Medulla oblongata (tissue), 1 donor: Measurements from ENCODE around the gene RASAL1.

Source experiments
- DNase-seq: peaks from one replicate; pipeline ENCODE4 v3.0.0-alpha.2; 2015; ENCODE audit errors: extremely low spot score

Gene RASAL1

DNA sequence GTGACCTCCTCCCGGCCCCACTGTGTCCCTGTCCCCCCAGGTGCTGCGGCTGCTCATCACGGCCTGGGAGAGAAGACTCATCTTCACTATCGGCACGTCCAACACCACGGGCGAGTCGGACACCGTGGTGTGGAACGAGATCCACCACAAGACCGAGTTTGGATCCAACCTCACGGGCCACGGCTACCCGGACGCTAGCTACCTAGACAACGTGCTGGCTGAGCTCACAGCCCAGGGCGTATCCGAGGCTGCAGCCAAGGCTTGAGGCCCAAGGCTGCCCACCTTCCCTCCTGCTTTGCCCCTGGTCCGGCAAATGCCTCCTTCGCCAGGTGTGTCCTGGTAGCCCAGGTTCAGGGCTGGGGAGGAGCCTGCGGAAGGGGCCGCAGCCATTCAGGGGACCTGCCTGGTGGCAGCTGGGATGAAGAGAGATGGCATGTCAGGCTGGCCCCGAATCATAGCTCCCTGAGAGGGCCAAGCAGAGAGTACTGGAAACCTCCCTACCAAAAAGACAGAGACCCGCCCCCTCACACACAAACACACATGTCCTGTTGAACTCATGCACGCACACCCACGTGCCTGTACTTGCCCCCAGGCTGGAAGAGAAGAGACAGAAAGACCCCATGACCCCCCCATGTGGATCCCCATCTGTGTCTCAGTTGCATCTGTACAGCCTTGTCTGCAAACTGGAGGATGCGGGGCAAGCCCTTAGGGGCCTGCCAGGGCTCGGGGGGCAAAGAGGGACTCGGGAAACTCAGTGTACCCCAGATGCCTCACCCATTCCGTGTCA, 38.7 kb downstream of the RASAL1 start:
- DNase-seq = no peak

DNA sequence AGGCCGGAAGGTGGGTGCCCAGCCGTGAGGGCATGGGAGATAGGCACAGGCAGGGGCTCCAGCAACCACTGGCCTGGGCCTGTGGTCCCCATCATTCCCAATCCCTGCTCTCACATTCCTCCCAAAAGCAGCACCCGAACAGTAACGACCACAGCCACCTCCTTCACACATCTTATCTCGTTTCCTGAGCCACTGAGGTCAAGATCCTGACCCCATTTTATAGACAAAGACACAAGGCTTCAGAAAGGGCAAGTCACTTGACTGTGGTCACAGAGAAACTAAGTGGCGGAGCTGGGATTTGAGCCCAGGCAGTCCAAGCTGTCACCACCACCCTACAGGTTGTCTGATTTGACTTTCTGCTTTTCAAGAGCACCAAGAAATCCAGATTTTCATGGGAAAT, 40.2 kb downstream of the RASAL1 start:
- no peak for DNase-seq

DNA sequence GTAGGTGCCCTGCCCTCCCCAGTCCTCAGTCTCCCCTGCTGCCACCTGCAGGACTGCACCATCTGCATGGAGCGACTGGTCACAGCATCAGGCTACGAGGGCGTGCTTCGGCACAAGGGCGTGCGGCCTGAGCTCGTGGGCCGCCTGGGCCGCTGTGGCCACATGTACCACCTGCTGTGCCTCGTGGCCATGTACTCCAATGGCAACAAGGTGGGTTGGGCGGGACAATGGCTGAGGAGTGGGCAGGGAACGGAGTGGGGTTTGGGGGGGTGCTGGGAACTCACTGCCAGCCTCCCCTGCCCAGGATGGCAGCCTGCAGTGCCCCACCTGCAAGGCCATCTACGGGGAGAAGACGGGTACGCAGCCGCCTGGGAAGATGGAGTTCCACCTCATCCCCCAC, 40.8 kb downstream of the RASAL1 start:
- DNase-seq = no peak

DNA sequence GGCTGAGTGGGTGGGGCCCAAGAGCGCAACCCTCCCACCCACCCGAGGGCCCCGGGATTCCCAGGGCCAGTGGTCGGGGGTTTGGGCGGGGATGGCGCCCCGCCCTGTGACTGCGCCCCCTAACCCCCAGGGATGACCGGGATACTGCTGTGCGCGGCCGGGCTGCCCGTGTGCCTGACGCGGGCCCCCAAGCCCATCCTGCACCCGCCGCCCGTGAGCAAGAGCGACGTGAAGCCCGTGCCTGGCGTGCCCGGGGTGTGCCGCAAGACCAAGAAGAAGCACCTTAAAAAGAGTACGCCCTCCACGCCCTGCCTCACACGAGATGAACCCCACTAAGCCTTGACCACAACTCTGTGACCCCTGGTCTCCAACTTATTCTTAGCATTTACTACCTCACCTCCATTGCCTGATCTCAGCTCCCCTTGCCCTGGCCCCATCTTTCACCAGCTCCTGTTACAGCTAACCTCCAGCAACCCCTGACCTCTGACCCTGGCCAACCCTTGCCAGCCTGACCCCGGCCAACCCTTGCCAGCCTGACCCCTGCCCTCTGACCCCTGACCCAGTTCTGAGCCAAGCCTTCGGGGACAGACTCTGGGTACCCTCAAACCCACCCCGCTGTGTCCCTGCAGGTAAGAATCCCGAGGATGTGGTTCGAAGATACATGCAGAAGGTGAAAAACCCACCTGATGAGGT, 42.0 kb downstream of the RASAL1 start:
- no peak for DNase-seq

DNA sequence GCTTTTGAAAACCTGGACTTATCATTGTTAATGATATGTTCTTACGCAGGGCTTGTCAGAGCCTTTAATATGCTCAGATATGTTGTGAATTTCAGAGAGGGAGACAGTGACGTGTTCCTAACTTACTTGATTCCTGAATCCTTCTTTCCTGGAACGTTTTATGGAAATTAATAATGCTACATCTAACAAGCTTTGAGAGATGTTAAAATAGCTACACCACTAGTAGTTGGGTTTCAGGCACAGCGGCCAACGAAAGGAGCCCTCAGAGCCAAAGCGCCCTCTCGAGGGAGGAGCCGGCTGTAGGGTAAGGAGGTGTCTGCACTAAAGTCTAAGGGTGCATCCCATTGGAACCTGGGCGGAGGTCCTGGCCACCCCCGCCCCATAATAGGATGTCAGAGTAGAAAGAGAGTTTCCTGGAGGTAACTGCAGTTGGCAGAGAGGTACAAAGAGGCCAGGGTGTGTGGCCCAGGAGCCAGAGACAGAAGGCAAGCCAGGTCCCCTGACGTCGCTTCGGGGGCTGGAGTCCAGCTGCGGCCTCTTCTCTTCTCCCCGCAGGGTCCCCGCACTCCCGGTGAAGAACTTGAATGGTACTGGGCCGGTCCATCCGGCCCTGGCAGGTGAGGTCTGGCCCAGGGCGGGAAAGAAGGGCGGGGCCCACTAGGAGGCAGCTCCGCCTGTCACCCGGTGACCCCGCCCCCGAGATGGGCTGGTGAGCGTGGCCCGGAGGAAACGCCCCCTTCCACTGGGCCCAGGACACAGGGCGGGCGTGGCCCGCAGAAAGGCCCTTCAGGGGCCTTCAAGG, 42.8 kb downstream of the RASAL1 start:
- no peak for DNase-seq

DNA sequence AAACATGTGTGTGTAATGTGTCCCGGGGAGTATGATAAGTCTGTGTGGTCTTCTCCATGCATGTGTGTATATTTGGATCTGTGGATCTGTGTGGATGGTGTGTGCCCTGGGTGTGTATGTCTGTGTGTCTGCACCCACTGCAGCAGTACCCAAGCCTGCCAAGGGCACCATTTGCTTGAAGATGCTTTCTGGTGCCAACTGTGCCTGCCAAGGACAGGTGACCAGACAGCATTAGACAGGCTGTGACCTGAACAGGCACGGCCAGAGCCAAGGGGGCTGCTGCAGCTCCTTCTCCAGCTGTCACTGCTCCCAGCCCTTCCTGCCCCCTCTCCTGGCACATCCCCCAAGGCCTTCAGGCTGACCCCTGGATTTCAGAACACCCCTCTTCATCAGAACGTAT, 44.1 kb downstream of the RASAL1 start:
- no peak for DNase-seq

DNA sequence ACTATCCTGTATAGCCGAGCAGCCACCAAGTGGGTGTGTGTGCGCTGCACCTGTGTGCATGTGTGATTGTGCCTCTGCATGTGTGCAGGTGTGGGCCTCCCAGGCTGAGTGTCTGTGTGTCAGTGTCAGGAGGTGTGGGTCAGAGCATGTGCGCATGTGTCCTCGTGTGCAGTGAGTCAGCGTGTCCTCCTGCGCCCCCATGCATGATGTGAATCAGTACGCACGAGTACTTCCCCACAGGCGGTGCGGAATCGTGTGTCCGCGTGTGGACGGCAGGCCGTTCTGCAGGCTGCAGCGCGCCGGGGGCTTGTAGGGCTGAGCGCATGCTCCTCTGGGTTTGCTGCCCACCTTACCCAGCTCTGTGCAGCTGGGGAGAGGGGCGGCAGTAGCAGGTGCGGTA, 44.8 kb downstream of the RASAL1 start:
- no peak for DNase-seq

DNA sequence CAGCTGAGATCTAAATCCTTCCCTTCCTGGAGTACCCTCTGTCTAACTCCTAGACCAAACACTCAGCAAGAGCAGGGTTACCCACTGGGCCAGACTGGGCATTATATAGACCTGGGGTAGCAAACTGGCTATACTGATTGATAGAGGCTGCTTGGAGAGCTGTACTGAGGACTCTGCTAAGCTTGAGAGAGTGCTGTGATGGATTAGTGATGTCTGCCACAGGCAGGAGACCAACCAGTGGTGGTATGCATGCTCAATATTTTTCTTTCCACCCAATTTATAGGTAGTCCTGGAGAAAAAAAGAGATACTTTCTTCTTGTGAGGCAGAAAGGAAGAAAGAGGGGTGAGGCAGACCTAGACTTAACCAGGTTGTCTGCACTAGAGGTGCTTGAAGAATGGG, 45.7 kb downstream of the RASAL1 start:
- DNase-seq = no peak

DNA sequence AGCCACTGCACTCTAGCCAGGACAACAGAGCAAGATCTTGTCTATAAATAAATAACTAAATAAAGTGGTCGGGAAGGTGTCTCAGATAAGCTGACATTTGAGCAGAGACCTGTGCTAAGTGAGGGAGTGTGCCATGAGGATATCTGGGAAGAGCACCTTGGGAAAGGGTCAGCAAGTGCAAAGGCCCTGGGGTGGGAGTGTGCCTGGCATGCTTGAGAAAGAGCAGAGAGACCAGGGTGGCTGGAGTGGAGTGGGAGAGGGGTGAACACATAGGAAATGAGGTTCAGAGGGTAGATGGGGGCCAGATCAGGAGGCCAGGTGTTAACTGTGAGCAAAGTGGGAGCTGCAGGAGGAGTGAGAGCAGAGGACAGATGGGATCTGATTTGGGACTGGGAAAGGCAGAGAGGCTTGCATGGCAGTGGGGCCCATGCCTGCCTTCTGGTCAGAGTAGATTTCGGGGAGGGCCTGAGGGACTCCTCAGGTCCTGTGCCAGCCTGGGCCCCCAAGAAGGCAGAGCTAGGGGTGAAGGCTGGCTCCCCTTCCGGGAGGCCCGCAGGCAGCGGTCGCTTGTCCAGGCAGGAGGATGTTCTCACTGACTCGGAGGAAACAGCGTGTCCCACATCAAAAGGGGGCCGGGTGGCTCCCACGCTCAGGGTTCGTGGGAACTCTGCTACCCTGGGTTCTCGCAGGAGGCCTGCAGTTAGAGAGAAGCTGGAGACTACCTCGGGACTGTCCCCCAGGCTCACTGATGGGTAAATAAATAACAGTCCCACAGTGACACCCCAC, 46.4 kb downstream of the RASAL1 start:
- no peak for DNase-seq

DNA sequence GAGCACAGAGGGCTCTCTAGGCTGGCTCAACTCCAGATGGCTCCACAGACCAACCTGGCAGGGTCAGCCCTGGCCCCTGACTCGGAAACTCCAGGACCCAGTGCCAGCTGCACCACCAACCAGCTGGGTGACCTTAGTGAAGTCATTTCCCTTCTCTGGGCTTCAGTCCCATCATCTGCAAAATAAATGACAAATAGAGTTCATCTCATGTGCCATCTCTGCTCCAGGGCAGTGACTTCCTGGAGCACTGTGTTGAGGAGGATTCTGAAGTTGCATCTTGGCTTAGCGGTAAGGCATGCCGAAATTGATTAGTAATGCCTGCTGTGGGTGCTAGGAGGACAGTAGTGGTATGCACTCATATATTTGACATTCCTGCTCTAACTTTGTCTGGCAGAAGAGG, 47.5 kb downstream of the RASAL1 start:
- DNase-seq = no peak

DNA sequence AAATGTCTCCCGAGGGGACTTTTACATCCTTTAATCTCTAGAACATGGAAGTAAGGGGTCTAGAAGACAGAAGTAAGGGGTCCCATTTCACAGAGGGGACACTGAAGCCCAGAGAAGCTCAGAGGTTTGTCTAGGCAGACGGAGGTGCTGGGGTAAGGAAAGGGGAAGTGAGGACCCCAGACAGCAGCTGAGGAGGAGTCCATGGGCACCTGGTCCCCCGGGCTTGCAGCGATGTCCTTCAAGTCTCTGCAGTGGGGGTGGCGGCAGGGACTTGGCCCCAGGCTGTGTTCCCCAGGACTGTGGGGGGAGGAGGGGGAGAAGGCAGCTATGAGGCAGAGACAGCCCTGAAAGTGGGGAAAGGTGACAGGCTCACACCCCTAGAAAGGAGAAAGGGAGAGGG, 48.4 kb downstream of the RASAL1 start:
- no peak for DNase-seq

DNA sequence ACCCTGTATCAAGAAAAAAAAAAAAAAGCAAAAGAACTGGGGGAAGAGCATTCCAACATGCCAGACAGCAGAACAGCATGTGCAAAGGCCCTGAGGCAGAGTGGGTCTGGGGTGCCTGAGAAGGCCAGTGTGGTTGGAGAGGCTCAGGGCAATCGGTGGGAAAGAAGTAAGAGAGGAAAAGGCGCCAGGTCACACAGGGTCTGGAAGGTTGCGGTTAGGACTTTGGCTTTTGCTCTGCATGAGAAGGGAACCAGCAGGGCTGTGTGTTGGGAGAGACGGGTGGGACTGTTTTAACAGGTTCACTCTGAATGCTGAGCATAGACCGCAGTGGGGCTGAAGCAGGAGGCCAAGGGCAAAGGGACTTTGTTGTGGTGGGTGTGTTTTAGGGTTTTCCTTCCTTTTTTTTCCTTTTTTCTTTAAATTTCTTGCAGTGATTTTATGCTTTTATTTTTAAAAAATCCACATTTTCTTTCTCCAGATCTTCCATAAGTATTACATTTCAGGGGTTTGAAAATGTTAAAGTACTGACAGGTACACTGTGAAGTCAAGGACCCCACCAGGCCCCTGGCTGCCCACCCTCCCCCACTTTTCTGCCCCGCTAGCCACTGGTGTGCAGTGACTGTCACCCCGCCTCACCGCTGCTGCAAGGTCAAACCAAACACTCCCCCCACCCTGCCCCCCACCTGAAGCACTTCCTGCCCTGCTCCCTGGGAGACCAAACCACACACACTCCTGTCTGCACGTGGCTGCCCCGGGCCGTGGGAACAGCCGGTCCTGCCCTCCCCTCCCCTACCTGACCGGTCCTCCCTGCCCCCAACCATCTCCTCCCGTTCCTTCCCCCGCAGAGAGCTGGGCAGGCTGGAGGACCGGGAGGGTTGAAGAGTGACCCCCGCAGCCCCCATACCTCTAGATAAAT, 49.1 kb downstream of the RASAL1 start:
- DNase-seq = no peak

DNA sequence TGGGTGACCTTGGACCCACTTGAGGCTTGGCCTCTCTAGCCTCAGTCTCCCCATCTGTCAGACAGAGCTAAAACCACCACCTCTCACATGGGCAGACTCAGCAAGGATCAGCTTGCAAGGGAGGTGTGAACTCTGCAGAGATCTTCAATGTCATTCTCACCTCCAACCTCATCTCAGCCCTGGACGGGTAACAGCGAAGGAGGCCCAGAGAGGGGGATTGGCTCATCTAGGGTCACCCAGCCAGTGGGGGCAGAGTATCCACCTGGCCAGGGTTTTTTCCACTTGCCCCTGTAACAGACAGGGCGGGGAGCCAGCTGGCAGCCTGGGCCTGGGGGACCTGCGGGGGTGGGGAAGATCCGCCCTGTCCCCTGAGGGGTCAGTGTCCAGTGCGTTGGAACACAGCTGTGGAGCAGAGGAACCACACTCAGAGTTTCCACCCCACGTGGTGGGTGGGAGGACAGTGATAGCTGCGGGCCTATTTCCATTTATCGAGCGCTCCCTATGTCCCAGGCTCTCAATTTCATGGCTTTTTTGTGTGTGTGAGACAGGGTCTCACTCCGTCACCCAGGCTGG, 51.6 kb downstream of the RASAL1 start:
- no peak for DNase-seq

DNA sequence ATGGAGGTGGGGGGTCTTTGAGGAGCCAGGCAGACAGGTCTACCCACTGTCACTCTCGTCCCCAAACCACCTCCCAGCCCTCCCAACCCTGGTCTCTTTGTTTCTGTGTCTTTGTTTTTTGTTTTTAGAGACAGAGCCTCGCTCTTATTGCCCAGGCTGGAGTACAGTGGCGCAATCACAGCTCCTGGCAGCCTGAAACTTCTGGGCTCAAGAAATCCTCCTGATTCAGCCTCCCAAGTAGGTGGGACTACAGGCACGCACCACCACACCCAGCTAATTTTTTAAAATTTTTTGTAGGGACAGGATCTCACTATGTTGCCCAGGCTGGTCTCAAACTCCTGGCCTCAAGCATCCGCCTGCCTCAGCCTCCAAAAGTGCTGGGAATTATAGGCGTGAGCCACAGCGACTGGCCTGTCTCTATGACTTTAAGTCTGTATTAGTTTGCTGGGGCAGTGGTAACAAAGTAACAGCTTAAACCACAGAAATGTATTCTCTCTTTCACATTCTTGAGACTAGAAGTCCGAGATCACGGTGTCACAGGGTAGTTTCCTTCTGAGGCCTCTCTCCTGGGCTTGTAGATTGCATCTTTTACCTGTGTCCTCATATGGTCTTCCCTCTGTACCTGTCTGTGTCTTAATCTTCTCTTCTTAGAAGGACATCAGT, 52.9 kb downstream of the RASAL1 start:
- no peak for DNase-seq

DNA sequence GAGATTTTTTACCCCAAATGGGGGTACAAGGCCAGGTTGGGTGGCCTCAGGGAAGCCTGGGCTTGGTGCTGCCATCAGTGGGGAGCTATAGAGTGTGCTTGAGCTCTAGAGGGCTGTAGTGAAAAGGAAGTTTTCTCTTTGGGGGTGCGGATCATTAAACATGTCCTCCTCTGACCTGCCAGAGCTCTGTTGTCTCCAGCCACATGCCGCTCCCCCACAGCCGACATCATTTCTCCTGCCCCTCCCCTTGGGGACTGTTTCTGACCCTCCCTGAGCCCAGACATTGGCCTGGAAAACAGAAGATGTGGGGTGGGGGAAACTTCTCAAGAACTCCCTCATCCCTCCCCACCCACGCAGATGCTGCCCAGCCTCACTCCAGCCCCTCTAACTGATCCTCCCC, 53.7 kb downstream of the RASAL1 start:
- no peak for DNase-seq

DNA sequence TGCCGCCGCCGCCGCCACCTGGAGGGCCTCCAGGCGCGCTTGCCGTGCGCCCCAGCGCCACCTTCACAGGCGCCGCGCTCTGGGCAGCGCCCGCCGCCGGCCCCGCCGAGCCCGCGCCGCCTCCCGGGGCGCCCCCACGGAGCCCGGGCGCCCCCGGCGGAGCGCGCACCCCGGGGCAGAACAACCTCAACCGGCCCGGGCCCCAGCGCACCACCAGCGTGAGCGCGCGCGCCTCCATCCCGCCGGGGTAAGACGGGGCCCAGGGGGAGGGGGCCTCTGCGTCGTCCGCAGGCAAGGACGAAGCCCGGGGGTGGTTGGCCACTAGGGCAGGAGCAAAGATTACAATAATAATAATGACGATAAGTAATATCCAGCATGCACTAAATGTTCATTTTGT, 57.7 kb downstream of the RASAL1 start:
- DNase-seq = no peak

DNA sequence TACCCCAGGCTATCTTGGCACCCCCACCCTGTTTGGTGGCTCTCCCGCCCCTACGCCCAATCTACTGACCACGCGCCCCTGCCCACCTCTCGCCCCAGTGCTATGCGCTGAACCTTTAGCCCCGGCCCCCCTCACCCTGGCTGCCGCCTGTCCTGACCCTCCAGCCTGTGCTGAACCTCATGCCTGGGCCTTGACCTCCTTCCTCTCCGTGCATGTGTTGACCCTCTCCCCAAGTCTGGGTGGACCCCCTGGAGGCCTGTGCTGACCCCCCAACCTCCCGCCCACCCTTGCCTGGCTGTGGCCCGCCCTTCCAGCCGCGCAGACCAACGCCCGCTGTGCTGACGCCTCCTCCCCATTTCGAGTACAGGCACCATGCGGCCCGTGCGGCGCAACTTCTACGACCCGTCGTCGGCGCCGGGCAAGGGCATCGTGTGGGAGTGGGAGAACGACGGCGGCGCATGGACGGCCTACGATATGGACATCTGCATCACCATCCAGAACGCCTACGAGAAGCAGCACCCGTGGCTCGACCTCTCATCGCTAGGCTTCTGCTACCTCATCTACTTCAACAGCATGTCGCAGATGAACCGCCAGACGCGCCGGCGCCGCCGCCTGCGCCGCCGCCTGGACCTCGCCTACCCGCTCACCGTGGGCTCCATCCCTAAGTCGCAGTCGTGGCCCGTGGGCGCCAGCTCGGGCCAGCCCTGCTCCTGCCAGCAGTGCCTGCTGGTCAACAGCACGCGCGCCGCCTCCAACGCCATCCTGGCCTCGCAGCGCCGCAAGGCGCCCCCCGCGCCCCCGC, 58.3 kb downstream of the RASAL1 start:
- no peak for DNase-seq

DNA sequence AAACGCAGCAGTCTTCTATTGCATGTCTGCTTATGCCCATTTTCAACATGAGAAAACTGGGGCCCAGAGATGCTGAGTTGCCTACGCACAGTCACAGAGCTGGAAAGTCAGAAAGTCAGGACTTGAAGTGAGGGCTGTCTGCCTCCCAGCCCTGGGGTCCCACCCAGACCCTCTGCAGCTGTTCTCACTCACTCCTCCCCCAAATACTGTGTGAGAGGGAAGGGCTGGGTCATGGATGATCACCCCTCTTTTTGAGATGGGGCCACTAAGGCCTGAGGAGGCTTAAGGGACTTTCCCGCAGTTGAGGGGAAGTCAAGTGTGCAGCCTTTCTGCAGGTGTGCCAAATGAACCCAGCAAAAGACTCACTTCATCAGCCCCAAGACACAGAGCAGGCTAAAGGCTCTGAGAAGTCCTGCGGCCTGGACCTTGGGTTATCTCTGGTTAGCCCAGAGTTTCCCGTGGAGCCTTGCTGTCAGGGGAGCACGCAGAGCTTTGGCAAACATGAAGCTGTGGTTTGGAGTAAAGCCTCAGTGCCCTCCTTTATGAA, 60.4 kb downstream of the RASAL1 start:
- DNase-seq = no peak

DNA sequence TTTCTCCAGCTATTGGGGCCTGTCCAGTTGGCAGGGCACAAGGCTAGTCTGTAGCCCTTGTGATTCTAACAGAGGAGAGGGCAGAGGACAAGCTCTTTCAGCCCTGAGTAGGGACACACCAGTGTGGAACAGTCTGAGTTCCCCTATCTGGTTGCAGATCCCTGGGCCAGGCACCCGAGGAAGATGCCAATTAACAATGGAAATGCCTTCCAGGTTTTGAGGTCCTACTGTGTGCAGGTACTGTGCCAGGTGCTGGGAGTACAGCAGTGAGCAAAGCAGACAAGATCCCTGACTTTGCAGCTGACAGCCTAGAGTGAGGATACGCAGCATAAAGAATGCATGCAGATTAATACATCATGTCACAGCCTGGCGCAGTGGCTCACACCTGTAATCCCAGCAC, 62.0 kb downstream of the RASAL1 start:
- DNase-seq = no peak
